NCI-H1417 treated with DMSO at 0.1 percent for 48 hours (cell line): ENCODE results near the gene NKD1.
"Not testable (repeated sequence)": the region's sequence is repeated elsewhere in the genome, so short reads cannot be mapped to it uniquely, and the experiment has no call there.

Experiments
- DNase-seq: peaks from one replicate; lab custom pipeline; 2025; lab: John Stamatoyannopoulos, UW

Gene NKD1

GRCh38 chr16:50519602-50520001, 28.6 kb upstream of the NKD1 start:
- DNase-seq = no peak

- DNase-seq = no peak
These were observed 27.5 kb upstream of the NKD1 start for GRCh38 chr16:50520451-50521245.

DNA sequence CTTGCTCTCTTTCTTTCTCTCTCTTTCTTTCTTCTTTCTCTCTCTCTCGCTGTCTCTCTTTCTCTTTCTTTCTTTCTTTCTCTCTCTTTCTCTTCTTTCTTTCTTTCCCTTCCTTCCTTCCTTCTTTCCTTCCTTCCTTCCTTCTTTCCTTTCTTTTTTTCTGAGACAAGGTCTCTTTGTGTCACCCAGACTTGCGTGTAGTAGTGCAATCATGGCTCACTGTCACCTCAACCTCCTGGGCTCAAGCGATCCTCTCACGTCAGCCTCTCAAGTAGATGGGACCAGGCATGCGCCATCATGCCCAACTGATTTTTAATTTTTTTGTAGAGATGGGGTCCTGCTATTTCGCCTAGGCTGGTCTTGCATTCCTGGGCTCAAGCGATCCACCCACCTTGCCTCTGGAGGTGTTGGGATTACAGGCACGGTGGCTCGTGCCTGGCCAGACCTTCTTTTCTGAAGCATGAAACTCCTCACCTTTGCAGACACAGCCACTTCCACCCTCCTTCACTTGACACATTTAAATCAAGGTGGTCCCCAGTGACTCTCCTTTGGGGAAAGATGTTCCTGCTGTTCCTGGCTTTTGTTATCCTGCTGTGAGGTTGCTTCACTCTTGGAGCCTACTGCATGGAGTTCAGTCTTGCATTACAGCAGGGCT, 26.8 kb upstream of the NKD1 start:
- DNase-seq = no peak

DNA sequence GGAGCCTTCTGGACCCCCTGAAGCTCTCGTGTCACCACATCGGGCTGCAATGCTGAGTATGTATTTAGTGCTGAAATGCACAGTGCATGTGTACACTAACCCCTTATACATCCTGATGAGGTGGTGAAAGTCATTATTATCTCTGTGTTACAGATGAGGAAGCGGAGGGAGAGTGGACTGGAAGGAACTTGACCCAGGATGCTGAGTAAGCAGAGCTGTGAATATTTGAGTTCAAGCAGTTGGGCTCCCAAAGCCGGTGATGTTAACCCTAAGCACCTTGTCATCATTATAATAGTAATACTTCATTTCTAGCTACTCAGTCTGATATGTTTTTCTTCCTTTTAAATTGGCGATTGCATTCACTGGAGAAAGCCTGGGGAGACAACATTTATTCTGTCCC, 25.9 kb upstream of the NKD1 start:
- no peak for DNase-seq

GRCh38 chr16:50523710-50524109, 24.5 kb upstream of the NKD1 start:
- no peak for DNase-seq

DNA sequence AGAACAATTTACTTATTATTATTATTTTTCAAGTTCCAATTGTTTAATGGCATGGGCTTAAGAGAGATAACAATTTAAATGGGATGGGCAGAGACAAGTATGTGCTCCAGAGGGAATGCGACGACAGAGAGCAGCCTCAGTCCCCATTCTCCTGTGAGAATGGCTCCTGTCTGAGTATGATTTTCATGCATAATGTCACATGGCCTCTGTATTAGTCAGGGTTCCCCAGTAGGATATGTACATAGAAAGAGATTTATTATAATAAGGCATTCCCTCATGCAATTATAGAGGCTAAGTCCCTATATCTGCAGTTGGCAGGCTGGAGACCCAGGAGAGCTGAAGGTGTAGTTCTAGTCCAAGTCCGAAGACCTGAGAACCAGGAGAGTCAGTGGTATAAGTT, 22.9 kb upstream of the NKD1 start:
- DNase-seq = no peak

GRCh38 chr16:50525716-50526115, 22.5 kb upstream of the NKD1 start:
- no peak for DNase-seq

- DNase-seq = no peak
These were observed 21.9 kb upstream of the NKD1 start for GRCh38 chr16:50526249-50526648.

- DNase-seq = no peak
These were observed 21.4 kb upstream of the NKD1 start for GRCh38 chr16:50526796-50527195.

DNA sequence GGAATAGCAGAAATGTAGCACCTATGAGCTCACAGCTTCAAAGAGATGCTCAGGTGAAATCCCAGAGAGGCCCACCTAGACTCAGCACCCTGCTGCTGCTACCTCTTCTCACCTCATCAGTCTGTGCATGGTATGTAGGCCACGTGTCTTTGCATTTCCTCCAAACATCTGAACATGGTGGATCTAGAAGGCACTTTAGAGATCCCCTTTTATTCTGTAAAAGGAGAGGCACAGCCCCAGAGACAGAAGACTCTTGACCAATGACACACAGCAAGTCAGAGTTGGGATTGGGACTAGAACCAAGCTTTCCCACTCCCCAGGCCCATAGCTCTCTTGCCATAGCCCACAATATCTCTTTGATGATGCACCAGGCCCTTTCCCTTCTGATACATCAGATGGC, 19.4 kb upstream of the NKD1 start:
- no peak for DNase-seq

DNA sequence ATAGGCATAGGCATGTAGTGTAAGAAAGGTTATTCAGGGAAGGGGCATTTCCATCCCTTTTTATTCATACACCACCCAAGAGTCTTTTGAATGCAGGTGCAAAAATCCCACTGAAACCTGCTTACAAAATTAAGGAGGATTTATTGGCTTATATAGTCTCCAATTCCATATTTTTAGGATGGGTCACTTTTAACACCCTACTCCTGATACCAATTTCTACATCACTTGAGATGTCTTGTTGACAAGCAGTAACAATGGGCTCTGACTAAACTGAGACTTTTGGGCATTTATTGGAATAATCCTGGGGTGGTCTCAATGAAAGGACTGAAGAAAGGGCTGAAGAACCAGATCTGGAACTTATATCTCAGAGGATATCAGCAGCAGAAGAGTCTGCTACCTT, 18.9 kb upstream of the NKD1 start:
- DNase-seq = no peak

GRCh38 chr16:50530277-50531236, 17.6 kb upstream of the NKD1 start:
- no peak for DNase-seq

- DNase-seq = no peak
These were observed 16.8 kb upstream of the NKD1 start for GRCh38 chr16:50531359-50531758.

GRCh38 chr16:50531901-50532300, 16.3 kb upstream of the NKD1 start:
- no peak for DNase-seq

GRCh38 chr16:50532576-50532975, 15.6 kb upstream of the NKD1 start:
- DNase-seq = no peak

DNA sequence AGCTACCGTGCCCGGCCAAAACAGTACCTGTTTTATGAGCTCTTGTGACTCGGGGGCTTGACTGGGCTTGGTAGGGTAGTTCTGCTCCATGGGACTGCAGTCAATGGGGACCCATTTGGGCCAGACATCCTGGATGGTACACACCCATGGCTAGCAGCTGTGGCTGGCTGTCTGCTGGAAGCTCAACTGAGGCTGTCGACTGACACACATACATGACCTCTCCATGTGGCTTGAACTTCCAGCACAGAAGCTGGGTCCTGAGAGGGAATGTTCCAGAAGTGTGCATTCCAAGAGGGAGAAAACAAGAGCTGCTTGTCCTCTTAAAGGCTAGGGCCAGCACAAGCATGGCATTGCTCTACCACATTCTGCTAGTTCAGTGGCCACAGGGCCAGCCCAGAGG, 14.9 kb upstream of the NKD1 start:
- no peak for DNase-seq

GRCh38 chr16:50534091-50534490, 14.1 kb upstream of the NKD1 start:
- DNase-seq = no peak

DNA sequence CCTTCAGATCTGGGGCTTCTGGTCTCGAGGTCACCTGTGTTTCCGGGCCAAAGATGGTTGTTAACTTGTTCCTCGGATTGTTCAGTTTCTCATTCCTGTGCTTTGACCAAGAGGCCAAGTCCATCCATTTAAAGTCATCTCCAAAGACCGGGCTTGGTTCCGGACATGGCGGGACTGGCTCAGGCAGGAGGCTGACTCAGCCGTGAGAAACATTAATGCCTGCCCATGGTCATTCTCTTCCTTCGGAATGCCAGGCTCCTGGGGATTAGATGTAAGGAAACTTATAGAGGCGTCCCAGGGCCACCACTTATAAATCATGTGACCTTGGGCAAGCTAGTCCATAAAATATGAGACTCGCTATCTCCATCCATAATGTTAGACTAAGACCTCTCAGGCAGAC, 13.6 kb upstream of the NKD1 start:
- DNase-seq = no peak

DNA sequence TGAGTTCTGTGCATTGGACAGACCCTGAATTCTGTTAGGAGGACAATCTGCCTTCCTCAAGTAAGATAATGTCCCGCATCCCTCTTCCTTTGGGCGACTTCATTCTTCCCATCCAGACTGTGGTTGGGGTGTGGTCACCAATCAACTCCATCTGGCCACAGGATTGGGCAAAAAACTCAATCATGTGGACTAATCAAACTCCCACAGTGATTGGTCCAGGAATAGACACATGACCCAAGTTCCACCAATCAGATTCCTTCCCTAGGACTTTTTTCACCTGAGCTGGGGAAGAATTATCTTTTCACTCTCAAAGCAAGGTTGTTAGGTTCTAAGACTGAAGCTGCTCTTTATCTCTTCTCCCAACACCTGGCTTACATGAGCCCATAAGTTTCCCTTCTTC, 13.2 kb upstream of the NKD1 start:
- no peak for DNase-seq

GRCh38 chr16:50535506-50536257, 12.5 kb upstream of the NKD1 start:
- DNase-seq = no peak

- DNase-seq = not testable (repeated sequence)
These were observed 11.9 kb upstream of the NKD1 start for GRCh38 chr16:50536258-50536645.
